Mucosa of rectum (tissue), 2 donors: Measurements from ENCODE around the gene SLC2A5.

Source experiments
- H3K27ac ChIP-seq, 2 donors: one replicate each; pipeline ENCODE4 v1.7.0; 2013; ENCODE audit warnings: inconsistent platforms in 2 of 2, low read depth in 2 of 2, low read length in 2 of 2
- H3K27me3 ChIP-seq, 2 donors: one replicate each; pipeline ENCODE4 v1.7.0; 2013; ENCODE audit warnings: low read length in 2 of 2; ENCODE audit not compliant: control insufficient read depth in 2 of 2, insufficient read depth in 2 of 2
- H3K36me3 ChIP-seq, 2 donors: one replicate each; pipeline ENCODE4 v1.7.0; 2013; ENCODE audit warnings: low read length in 2 of 2; ENCODE audit not compliant: control insufficient read depth in 2 of 2, insufficient read depth in 2 of 2
- H3K4me1 ChIP-seq, 2 donors: one replicate each; pipeline ENCODE4 v1.7.0; 2013; ENCODE audit warnings: low read length in 2 of 2, mild to moderate bottlenecking in 1 of 2; ENCODE audit not compliant: control insufficient read depth in 2 of 2, insufficient read depth in 2 of 2
- H3K4me3 ChIP-seq, 2 donors: one replicate each; pipeline ENCODE4 v1.7.0; 2013; ENCODE audit warnings: low read length in 2 of 2
- H3K9ac ChIP-seq, 2 donors: one replicate each; pipeline ENCODE4 v1.7.0; 2013; ENCODE audit warnings: low read length in 2 of 2, low read depth in 1 of 2, mild to moderate bottlenecking in 1 of 2
- H3K9me3 ChIP-seq, 2 donors: one replicate each; pipeline ENCODE4 v1.7.0; 2013; ENCODE audit warnings: low read length in 2 of 2; ENCODE audit not compliant: control insufficient read depth in 2 of 2
- donor health status: healthy.
- donor health status: Normal muscosa, but diverticular disease.

SLC2A5 gene

GRCh38 chr1:9062846-9063245 is 6.6 kb downstream of the SLC2A5 start:
- no peaks in the 10 kb centered on the region for H3K9me3 ChIP-seq
- H3K9ac ChIP-seq = peak overlapping the region in 1 of 2 donors; percentile 24
- no peak overlapping the region for H3K27ac ChIP-seq
- H3K36me3 ChIP-seq = no peaks in the 10 kb centered on the region
- H3K4me1 ChIP-seq = peaks cover 0 to 3% of the 10 kb centered on the region in 2 donors
- H3K27me3 ChIP-seq = no peaks in the 10 kb centered on the region
- no peak overlapping the region for H3K4me3 ChIP-seq

GRCh38 chr1:9062021-9062471 is 7.4 kb downstream of the SLC2A5 start:
- Histone ChIP-seq H3K27ac (no peak overlapping the region), H3K36me3 (no peaks in the 10 kb centered on the region), H3K9me3 (no peaks in the 10 kb centered on the region), H3K4me3 (no peak overlapping the region), H3K9ac (no peak overlapping the region), H3K27me3 (no peaks in the 10 kb centered on the region), H3K4me1 (peaks cover 0 to 2% of the 10 kb centered on the region in 2 donors)

- Histone ChIP-seq H3K9ac (no peak overlapping the region), H3K4me1 (no peaks in the 10 kb centered on the region), H3K27me3 (no peaks in the 10 kb centered on the region), H3K4me3 (no peak overlapping the region), H3K36me3 (no peaks in the 10 kb centered on the region), H3K27ac (no peak overlapping the region), H3K9me3 (no peaks in the 10 kb centered on the region)
These were observed 8.0 kb downstream of the SLC2A5 start for GRCh38 chr1:9061252-9061960.

- no peaks in the 10 kb centered on the region for H3K4me1 ChIP-seq
- no peak overlapping the region for H3K4me3 ChIP-seq
- H3K9ac ChIP-seq = no peak overlapping the region
- H3K9me3 ChIP-seq = no peaks in the 10 kb centered on the region
- H3K27me3 ChIP-seq = no peaks in the 10 kb centered on the region
- H3K36me3 ChIP-seq = no peaks in the 10 kb centered on the region
- H3K27ac ChIP-seq = no peak overlapping the region
These were observed 9.3 kb downstream of the SLC2A5 start for GRCh38 chr1:9059891-9060744.

GRCh38 chr1:9058465-9058864 is 11.0 kb downstream of the SLC2A5 start:
- no peaks in the 10 kb centered on the region for H3K9me3 ChIP-seq
- no peaks in the 10 kb centered on the region for H3K4me1 ChIP-seq
- H3K27me3 ChIP-seq = no peaks in the 10 kb centered on the region
- no peaks in the 10 kb centered on the region for H3K36me3 ChIP-seq
- no peak overlapping the region for H3K4me3 ChIP-seq
- no peak overlapping the region for H3K27ac ChIP-seq
- no peak overlapping the region for H3K9ac ChIP-seq

GRCh38 chr1:9057851-9058250 is 11.6 kb downstream of the SLC2A5 start:
- Histone ChIP-seq H3K4me1 (no peaks in the 10 kb centered on the region), H3K27me3 (no peaks in the 10 kb centered on the region), H3K9ac (no peak overlapping the region), H3K4me3 (no peak overlapping the region), H3K9me3 (no peaks in the 10 kb centered on the region), H3K36me3 (no peaks in the 10 kb centered on the region), H3K27ac (no peak overlapping the region)

- no peaks in the 10 kb centered on the region for H3K9me3 ChIP-seq
- peaks cover 4 to 6% of the 10 kb centered on the region in 2 donors for H3K4me1 ChIP-seq
- H3K9ac ChIP-seq = no peak overlapping the region
- H3K27ac ChIP-seq = no peak overlapping the region
- no peaks in the 10 kb centered on the region for H3K27me3 ChIP-seq
- H3K4me3 ChIP-seq = no peak overlapping the region
- no peaks in the 10 kb centered on the region for H3K36me3 ChIP-seq
These were observed 17.0 kb downstream of the SLC2A5 start for GRCh38 chr1:9052272-9053049.

GRCh38 chr1:9051379-9051778 is 18.1 kb downstream of the SLC2A5 start:
- H3K9me3 ChIP-seq = no peaks in the 10 kb centered on the region
- H3K36me3 ChIP-seq = no peaks in the 10 kb centered on the region

GRCh38 chr1:9050803-9051202 is 18.6 kb downstream of the SLC2A5 start:
- Histone ChIP-seq H3K4me3 (no peak overlapping the region), H3K27me3 (no peaks in the 10 kb centered on the region)

More at GRCh38 chr1:9051379-9051778, 18.1 kb downstream of the SLC2A5 start:
- Histone ChIP-seq H3K9ac (no peak overlapping the region), H3K4me3 (no peak overlapping the region), H3K27ac (no peak overlapping the region), H3K27me3 (no peaks in the 10 kb centered on the region), H3K4me1 (peaks cover 4 to 6% of the 10 kb centered on the region in 2 donors)

GRCh38 chr1:9048551-9048950 is 20.9 kb downstream of the SLC2A5 start:
- no peaks in the 10 kb centered on the region for H3K27me3 ChIP-seq
- no peaks in the 10 kb centered on the region for H3K36me3 ChIP-seq
- H3K4me3 ChIP-seq = no peak overlapping the region
- H3K9me3 ChIP-seq = no peaks in the 10 kb centered on the region
- no peak overlapping the region for H3K9ac ChIP-seq
- no peak overlapping the region for H3K27ac ChIP-seq
- H3K4me1 ChIP-seq = peaks cover 4 to 6% of the 10 kb centered on the region in 2 donors

More at GRCh38 chr1:9050803-9051202, 18.6 kb downstream of the SLC2A5 start:
- Histone ChIP-seq H3K9me3 (no peaks in the 10 kb centered on the region), H3K27ac (no peak overlapping the region), H3K9ac (no peak overlapping the region), H3K4me1 (peaks cover 4 to 6% of the 10 kb centered on the region in 2 donors), H3K36me3 (no peaks in the 10 kb centered on the region)
